IPS-18c (cell line): ENCODE measurements around the gene ADCY1.
"Not testable (repeated sequence)": the region's sequence is repeated elsewhere in the genome, so short reads cannot be mapped to it uniquely, and the experiment has no call there.

ENCODE experiments used
- H3K4me3 ChIP-seq: 2 replicates; pipeline ENCODE4 v1.7.0; 2013; ENCODE audit warnings: low read depth, mild to moderate bottlenecking, low read length, moderate library complexity; ENCODE audit not compliant: insufficient read depth
- H3K9me3 ChIP-seq: one replicate; pipeline ENCODE4 v1.6.1; 2013; ENCODE audit warnings: mild to moderate bottlenecking, low read length, moderate library complexity; ENCODE audit not compliant: control insufficient read depth, insufficient read depth

The ADCY1 gene

GRCh38 chr7:45573661-45574415 is at the start of gene ADCY1:
Gene ADCY1, plus strand, starts transcription at chr7:45574368. Its CDS starts 176 bp downstream, at chr7:45574544.
- Histone ChIP-seq H3K9me3 (peaks cover 3% of the 10 kb centered on the region), H3K4me3 (peak within 1 kb of the TSS; percentile 74)

GRCh38 chr7:45524445-45524844 is 49.7 kb upstream of the ADCY1 start:
- no peaks in the 10 kb centered on the region for H3K9me3 ChIP-seq
- H3K4me3 ChIP-seq: no peak overlapping the region

GRCh38 chr7:45525057-45525456 is 49.1 kb upstream of the ADCY1 start:
- no peaks in the 10 kb centered on the region for H3K9me3 ChIP-seq
- no peak overlapping the region for H3K4me3 ChIP-seq

GRCh38 chr7:45543473-45543872 is 30.7 kb upstream of the ADCY1 start:
- Histone ChIP-seq H3K4me3 (no peak overlapping the region), H3K9me3 (no peaks in the 10 kb centered on the region)

GRCh38 chr7:45545105-45545710 is 29.0 kb upstream of the ADCY1 start:
- H3K9me3 ChIP-seq, H3K4me3 ChIP-seq: not testable (repeated sequence)

- H3K4me3 ChIP-seq, H3K9me3 ChIP-seq: not testable (repeated sequence)
Measured at GRCh38 chr7:45548917-45549316, 25.3 kb upstream of the ADCY1 start.

- Histone ChIP-seq H3K4me3 (no peak overlapping the region), H3K9me3 (no peaks in the 10 kb centered on the region)
Measured at GRCh38 chr7:45563401-45563800, 10.8 kb upstream of the ADCY1 start.

- no peaks in the 10 kb centered on the region for H3K9me3 ChIP-seq
- no peak overlapping the region for H3K4me3 ChIP-seq
Measured at GRCh38 chr7:45563941-45564461, 10.2 kb upstream of the ADCY1 start.

- no peaks in the 10 kb centered on the region for H3K9me3 ChIP-seq
- H3K4me3 ChIP-seq: no peak overlapping the region
Measured at GRCh38 chr7:45564485-45564884, 9.7 kb upstream of the ADCY1 start.

GRCh38 chr7:45564886-45565455 is 9.2 kb upstream of the ADCY1 start:
- no peaks in the 10 kb centered on the region for H3K9me3 ChIP-seq
- H3K4me3 ChIP-seq: peak overlapping the region; percentile 10; the same call in 1 of the 2 replicates

GRCh38 chr7:45566386-45566785 is 7.8 kb upstream of the ADCY1 start:
- Histone ChIP-seq H3K9me3 (no peaks in the 10 kb centered on the region), H3K4me3 (no peak overlapping the region)

- Histone ChIP-seq H3K4me3 (no peak overlapping the region), H3K9me3 (no peaks in the 10 kb centered on the region)
Measured at GRCh38 chr7:45566961-45567360, 7.2 kb upstream of the ADCY1 start.

- H3K9me3 ChIP-seq: no peaks in the 10 kb centered on the region
- no peak overlapping the region for H3K4me3 ChIP-seq
Measured at GRCh38 chr7:45567713-45568112, 6.5 kb upstream of the ADCY1 start.

- Histone ChIP-seq H3K4me3 (no peak overlapping the region), H3K9me3 (no peaks in the 10 kb centered on the region)
Measured at GRCh38 chr7:45568536-45569289, 5.5 kb upstream of the ADCY1 start.

GRCh38 chr7:45569290-45569685 is 4.9 kb upstream of the ADCY1 start:
- Histone ChIP-seq H3K4me3 (no peak overlapping the region), H3K9me3 (peaks cover 3% of the 10 kb centered on the region)

- H3K4me3 ChIP-seq: no peak overlapping the region
Measured at GRCh38 chr7:45570797-45571196, 3.4 kb upstream of the ADCY1 start.

GRCh38 chr7:45573204-45573603 is 964 bp upstream of the ADCY1 start:
- Histone ChIP-seq H3K4me3 (peak overlapping the region; percentile 67; the same call in 1 of the 2 replicates), H3K9me3 (peaks cover 3% of the 10 kb centered on the region)

More at GRCh38 chr7:45570797-45571196, 3.4 kb upstream of the ADCY1 start:
- H3K9me3 ChIP-seq: peaks cover 3% of the 10 kb centered on the region

GRCh38 chr7:45574416-45574668 is 174 bp downstream of the ADCY1 start:
- Histone ChIP-seq H3K9me3 (peaks cover 3% of the 10 kb centered on the region), H3K4me3 (peak overlapping the region; percentile 74; the same call in 1 of the 2 replicates)
